ENCODE measurements around the gene IRS1. TPM values are rescaled to one million over a fixed set of nuclear protein-coding genes. Genes with fewer than 3 reads are reported as not detected.

The IRS1 gene
- total RNA-seq, 1 experiment from 2014 or later = 15.0 TPM

- Histone ChIP-seq H3K4me2 (ENCODE audit: insufficient read depth, insufficient read length, low read length) (no peak overlapping the region), H2BK15ac (ENCODE audit: low read depth, low read length) (no peak overlapping the region), H2BK20ac (ENCODE audit: low read depth, low read length, poor library complexity, severe bottlenecking) (no peak overlapping the region), H3K14ac (ENCODE audit: insufficient read depth, low read length) (no peak overlapping the region), H3K4me1 (ENCODE audit: insufficient read depth, low read length) (no peaks in the 10 kb centered on the region), H2AK5ac (ENCODE audit: insufficient read length, low read length) (no peak overlapping the region), H2BK12ac (ENCODE audit: insufficient read length, low read depth, low read length) (no peak overlapping the region), H3K9ac (ENCODE audit: extremely low read depth, insufficient read length, low read length) (no peak overlapping the region), H2BK120ac (ENCODE audit: low read depth, low read length, poor library complexity, severe bottlenecking) (no peak overlapping the region), H3K56ac (ENCODE audit: insufficient read length, low read depth, low read length) (no peak overlapping the region), H3K79me1 (ENCODE audit: insufficient read depth, low read depth, low read length, poor library complexity, severe bottlenecking) (peaks cover 5% of the 10 kb centered on the region), H3K23ac (ENCODE audit: insufficient read length, low read depth, low read length) (no peak overlapping the region), H2AFZ (ENCODE audit: low read length) (no peak overlapping the region), H3K4ac (ENCODE audit: low read depth, low read length) (no peak overlapping the region), H3K27ac (ENCODE audit: insufficient read length, low read depth, low read length) (no peak overlapping the region), H4K5ac (ENCODE audit: insufficient read length, low read depth, low read length) (no peak overlapping the region), H4K8ac (replicated peaks; ENCODE audit: insufficient read length, low read depth, low read length) (no peak overlapping the region), H3K23me2 (ENCODE audit: insufficient read length, low read depth, low read length, poor library complexity, severe bottlenecking) (no peaks in the 10 kb centered on the region), H4K20me1 (ENCODE audit: control insufficient read depth, insufficient read depth, insufficient read length) (no peaks in the 10 kb centered on the region), H2BK5ac (ENCODE audit: insufficient read length, low read length) (no peak overlapping the region), H3K27me3 (ENCODE audit: insufficient read depth, low read length) (no peaks in the 10 kb centered on the region), H4K91ac (ENCODE audit: insufficient read length, low read depth, low read length) (no peak overlapping the region), H3K79me2 (ENCODE audit: insufficient read depth, low read length) (no peaks in the 10 kb centered on the region; the same call in 1 of the 2 replicates), H3K18ac (ENCODE audit: insufficient read length, low read depth, low read length) (no peak overlapping the region), H3K9me3 (ENCODE audit: control insufficient read depth, low read depth, low read length) (no peaks in the 10 kb centered on the region), H3T11ph (ENCODE audit: low read length) (no peak overlapping the region)
- peaks cover 24 to 40% (median 27%) of the 10 kb centered on the region in 3 experiments for H3K36me3 Mint-ChIP-seq (ENCODE audit: insufficient read depth in 1 of 3, low read depth in 3 of 3)
- no peaks in the 10 kb centered on the region for H3K27me3 Mint-ChIP-seq (ENCODE audit: low read depth)
- no CpG with 5 or more reads among the region's 3 CpGs for WGBS (ENCODE audit: extremely low coverage, insufficient read length, low lambda C conversion rate)
- no peak for TF ChIP-seq CTCF (conservative IDR thresholded peaks at IDR 0.05)
- peaks cover 10 to 21% of the 10 kb centered on the region in 2 experiments; a peak in 4 of 5 replicates for H3K9me3 Mint-ChIP-seq
- H3K4me1 Mint-ChIP-seq = peaks cover 4 to 8% of the 10 kb centered on the region in 2 experiments
- H3K4me3 Mint-ChIP-seq = no peak overlapping the region
- DNase-seq = no peak
- no peak overlapping the region for H3K27ac Mint-ChIP-seq
These were observed 27.0 kb downstream of the IRS1 start for GRCh38 chr2:226772389-226773179.

All from H9 (cell line).